HL-60 (cell line): ENCODE results near the gene PEAK3.
A peak's percentile ranks its signal among the peaks of the same experiment; 100 is the strongest.

ENCODE experiments used
- GABPA ChIP-seq: IDR thresholded peaks from 2 replicates; pipeline ENCODE4 v1.6.1; 2012; ENCODE audit warnings: low read depth
- POLR2AphosphoS5 ChIP-seq: IDR thresholded peaks from 2 replicates; pipeline ENCODE4 v1.6.1; 2012; ENCODE audit warnings: low read depth
- SPI1 ChIP-seq: IDR thresholded peaks from 2 replicates; pipeline ENCODE4 v1.6.1; 2012; ENCODE audit warnings: low read depth, mild to moderate bottlenecking, borderline replicate concordance
- TF ChIP-seq, protein P1 (sequence below): IDR thresholded peaks from one replicate; pipeline ENCODE4 v1.5.1; 2011; ENCODE audit warnings: low read length, control low read depth, inconsistent platforms; ENCODE audit not compliant: insufficient read depth
- TF ChIP-seq, protein P2 (sequence below): IDR thresholded peaks from 2 replicates; pipeline ENCODE4 v1.6.1; 2012; ENCODE audit warnings: low read depth; ENCODE audit not compliant: insufficient replicate concordance

DNA sequence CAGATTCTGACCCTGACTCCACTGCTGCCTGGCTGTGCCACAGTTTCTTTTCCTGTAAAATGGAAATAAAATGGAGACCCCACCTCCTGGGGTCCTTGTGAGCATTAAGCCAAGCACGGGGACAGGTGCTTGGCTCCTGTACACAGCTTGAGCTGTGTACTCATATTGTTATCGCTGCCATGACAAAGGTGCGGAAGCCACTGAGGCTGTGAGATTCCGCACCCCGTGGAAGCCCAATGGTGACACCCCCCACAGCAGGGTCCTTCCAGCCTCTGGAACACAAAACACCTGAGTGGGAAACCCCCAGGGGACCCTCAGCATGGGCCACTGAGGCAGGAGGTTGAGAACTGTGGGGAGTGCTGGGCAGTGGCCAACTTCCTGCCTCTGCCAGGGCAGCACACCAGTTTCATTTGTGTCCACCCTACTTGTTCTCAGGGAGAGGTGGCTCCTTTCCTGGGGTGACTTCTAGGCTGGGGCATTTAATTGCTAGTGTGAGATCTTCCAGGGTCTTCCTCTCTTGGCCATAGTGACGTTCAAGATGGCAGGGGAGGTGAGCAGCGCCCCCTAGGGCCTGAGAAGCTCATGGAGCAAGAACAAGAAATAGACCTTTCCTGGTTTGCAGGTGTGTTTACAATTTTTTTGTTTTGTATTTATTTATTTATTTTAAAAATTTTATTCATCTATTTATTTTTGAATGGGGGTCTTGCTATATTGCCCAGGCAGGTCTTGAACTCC is 20.4 kb downstream of the PEAK3 start:
- TF ChIP-seq GABPA (no peak), SPI1 (no peak), POLR2AphosphoS5 (no peak)
- TF ChIP-seq, protein P1, sequence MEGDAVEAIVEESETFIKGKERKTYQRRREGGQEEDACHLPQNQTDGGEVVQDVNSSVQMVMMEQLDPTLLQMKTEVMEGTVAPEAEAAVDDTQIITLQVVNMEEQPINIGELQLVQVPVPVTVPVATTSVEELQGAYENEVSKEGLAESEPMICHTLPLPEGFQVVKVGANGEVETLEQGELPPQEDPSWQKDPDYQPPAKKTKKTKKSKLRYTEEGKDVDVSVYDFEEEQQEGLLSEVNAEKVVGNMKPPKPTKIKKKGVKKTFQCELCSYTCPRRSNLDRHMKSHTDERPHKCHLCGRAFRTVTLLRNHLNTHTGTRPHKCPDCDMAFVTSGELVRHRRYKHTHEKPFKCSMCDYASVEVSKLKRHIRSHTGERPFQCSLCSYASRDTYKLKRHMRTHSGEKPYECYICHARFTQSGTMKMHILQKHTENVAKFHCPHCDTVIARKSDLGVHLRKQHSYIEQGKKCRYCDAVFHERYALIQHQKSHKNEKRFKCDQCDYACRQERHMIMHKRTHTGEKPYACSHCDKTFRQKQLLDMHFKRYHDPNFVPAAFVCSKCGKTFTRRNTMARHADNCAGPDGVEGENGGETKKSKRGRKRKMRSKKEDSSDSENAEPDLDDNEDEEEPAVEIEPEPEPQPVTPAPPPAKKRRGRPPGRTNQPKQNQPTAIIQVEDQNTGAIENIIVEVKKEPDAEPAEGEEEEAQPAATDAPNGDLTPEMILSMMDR: peak; percentile 30
- TF ChIP-seq, protein P2, sequence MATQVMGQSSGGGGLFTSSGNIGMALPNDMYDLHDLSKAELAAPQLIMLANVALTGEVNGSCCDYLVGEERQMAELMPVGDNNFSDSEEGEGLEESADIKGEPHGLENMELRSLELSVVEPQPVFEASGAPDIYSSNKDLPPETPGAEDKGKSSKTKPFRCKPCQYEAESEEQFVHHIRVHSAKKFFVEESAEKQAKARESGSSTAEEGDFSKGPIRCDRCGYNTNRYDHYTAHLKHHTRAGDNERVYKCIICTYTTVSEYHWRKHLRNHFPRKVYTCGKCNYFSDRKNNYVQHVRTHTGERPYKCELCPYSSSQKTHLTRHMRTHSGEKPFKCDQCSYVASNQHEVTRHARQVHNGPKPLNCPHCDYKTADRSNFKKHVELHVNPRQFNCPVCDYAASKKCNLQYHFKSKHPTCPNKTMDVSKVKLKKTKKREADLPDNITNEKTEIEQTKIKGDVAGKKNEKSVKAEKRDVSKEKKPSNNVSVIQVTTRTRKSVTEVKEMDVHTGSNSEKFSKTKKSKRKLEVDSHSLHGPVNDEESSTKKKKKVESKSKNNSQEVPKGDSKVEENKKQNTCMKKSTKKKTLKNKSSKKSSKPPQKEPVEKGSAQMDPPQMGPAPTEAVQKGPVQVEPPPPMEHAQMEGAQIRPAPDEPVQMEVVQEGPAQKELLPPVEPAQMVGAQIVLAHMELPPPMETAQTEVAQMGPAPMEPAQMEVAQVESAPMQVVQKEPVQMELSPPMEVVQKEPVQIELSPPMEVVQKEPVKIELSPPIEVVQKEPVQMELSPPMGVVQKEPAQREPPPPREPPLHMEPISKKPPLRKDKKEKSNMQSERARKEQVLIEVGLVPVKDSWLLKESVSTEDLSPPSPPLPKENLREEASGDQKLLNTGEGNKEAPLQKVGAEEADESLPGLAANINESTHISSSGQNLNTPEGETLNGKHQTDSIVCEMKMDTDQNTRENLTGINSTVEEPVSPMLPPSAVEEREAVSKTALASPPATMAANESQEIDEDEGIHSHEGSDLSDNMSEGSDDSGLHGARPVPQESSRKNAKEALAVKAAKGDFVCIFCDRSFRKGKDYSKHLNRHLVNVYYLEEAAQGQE: no peak
